OCI-M2 (cell line): ENCODE measurements around the gene ZYG11B.
"Not testable (repeated sequence)": the region's sequence is repeated elsewhere in the genome, so short reads cannot be mapped to it uniquely, and the experiment has no call there.

ENCODE experiments used
- DNase-seq: peaks from one replicate; lab custom pipeline; 2025; ENCODE audit not compliant: unreplicated experiment; lab: John Stamatoyannopoulos, UW

Gene ZYG11B

GRCh38 chr1:52726265-52727113 is at the start of gene ZYG11B:
Gene ZYG11B, plus strand, starts transcription at chr1:52726453. Its CDS starts 201 bp downstream, at chr1:52726654.
- DNase-seq: peak; percentile 51

GRCh38 chr1:52677076-52677806 is 49.0 kb upstream of the ZYG11B start:
- DNase-seq: no peak

- no peak for DNase-seq
These were observed 47.2 kb upstream of the ZYG11B start for GRCh38 chr1:52679048-52679447.

- DNase-seq: no peak
These were observed 46.8 kb upstream of the ZYG11B start for GRCh38 chr1:52679498-52679897.

- no peak for DNase-seq
These were observed 45.9 kb upstream of the ZYG11B start for GRCh38 chr1:52680353-52680752.

- DNase-seq: no peak
These were observed 45.1 kb upstream of the ZYG11B start for GRCh38 chr1:52681136-52681535.

GRCh38 chr1:52683367-52683940 is 42.8 kb upstream of the ZYG11B start:
- DNase-seq: no peak

- no peak for DNase-seq
These were observed 41.7 kb upstream of the ZYG11B start for GRCh38 chr1:52684545-52684944.

GRCh38 chr1:52686261-52686751 is 39.9 kb upstream of the ZYG11B start:
- peak; percentile 34 for DNase-seq

GRCh38 chr1:52686830-52687229 is 39.4 kb upstream of the ZYG11B start:
- no peak for DNase-seq

GRCh38 chr1:52691821-52692220 is 34.4 kb upstream of the ZYG11B start:
- DNase-seq: no peak

- no peak for DNase-seq
These were observed 33.6 kb upstream of the ZYG11B start for GRCh38 chr1:52692697-52693096.

GRCh38 chr1:52693351-52693750 is 32.9 kb upstream of the ZYG11B start:
- not testable (repeated sequence) for DNase-seq

GRCh38 chr1:52693843-52694242 is 32.4 kb upstream of the ZYG11B start:
- no peak for DNase-seq

- no peak for DNase-seq
These were observed 30.6 kb upstream of the ZYG11B start for GRCh38 chr1:52695627-52696026.

GRCh38 chr1:52697795-52698674 is 28.2 kb upstream of the ZYG11B start, which contains the start of gene COA7:
Gene COA7, minus strand, starts transcription at chr1:52698347. Its CDS starts 21 bp downstream, at chr1:52698326.
- no peak for DNase-seq

GRCh38 chr1:52702886-52703787 is 23.1 kb upstream of the ZYG11B start:
- no peak for DNase-seq

GRCh38 chr1:52706136-52706670 is 20.1 kb upstream of the ZYG11B start:
- no peak for DNase-seq
